ENCODE measurements around the gene STK24.

STK24 gene

DNA sequence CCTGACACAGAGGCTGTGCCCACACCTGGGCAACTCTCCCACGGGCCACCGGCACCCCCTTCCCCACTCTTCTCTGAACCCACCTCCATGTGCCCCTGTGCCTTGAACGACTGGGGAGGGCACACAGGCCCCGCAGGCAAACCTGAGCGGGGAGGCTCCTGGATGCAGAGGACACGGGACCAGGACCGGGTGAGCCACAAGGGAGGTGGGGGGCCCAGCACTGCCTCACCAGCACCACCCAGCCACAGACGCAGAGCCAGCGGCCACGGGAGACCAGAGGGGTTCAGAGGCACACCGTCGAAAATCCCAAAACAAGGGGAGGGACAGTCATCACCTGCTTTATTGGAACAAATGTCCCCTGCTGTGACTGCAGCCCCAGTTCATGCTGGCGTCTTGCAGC lies 49.4 kb downstream of the STK24 start:
- H3K4me2 ChIP-seq (ENCODE audit: low read depth, low read length), result no peak overlapping the region
- DNase-seq, result no peak
- H3K9ac ChIP-seq (ENCODE audit: low read length), result no peak overlapping the region
- no peak overlapping the region for H3K4me3 ChIP-seq (ENCODE audit: low read length)
- no peaks in the 10 kb centered on the region for H3K4me1 ChIP-seq (ENCODE audit: low read length)
- H3K79me2 ChIP-seq (ENCODE audit: low read length), result peaks cover 100% of the 10 kb centered on the region
- H2AFZ ChIP-seq (ENCODE audit: low read length), result no peak overlapping the region
- no peaks in the 10 kb centered on the region for H3K27me3 ChIP-seq (replicated peaks; ENCODE audit: insufficient read depth, low read length)
- no peaks in the 10 kb centered on the region for H3K9me2 ChIP-seq (replicated peaks; ENCODE audit: insufficient read depth, low read length)
- H4K20me1 ChIP-seq (ENCODE audit: insufficient read depth, low read length), result peaks cover 85% of the 10 kb centered on the region
- no peaks in the 10 kb centered on the region for H3F3A ChIP-seq (ENCODE audit: insufficient read depth, low read length)
- H3K36me3 ChIP-seq (replicated peaks; ENCODE audit: insufficient read depth, low read length), result no peaks in the 10 kb centered on the region
- TF ChIP-seq, protein P1, sequence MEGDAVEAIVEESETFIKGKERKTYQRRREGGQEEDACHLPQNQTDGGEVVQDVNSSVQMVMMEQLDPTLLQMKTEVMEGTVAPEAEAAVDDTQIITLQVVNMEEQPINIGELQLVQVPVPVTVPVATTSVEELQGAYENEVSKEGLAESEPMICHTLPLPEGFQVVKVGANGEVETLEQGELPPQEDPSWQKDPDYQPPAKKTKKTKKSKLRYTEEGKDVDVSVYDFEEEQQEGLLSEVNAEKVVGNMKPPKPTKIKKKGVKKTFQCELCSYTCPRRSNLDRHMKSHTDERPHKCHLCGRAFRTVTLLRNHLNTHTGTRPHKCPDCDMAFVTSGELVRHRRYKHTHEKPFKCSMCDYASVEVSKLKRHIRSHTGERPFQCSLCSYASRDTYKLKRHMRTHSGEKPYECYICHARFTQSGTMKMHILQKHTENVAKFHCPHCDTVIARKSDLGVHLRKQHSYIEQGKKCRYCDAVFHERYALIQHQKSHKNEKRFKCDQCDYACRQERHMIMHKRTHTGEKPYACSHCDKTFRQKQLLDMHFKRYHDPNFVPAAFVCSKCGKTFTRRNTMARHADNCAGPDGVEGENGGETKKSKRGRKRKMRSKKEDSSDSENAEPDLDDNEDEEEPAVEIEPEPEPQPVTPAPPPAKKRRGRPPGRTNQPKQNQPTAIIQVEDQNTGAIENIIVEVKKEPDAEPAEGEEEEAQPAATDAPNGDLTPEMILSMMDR (IDR thresholded peaks at IDR 0.05; ENCODE audit: low read length), result no peak
- TF ChIP-seq EZH2 (optimal IDR thresholded peaks at IDR 0.05; ENCODE audit: low read depth, low read length) (no peak), EZH2phosphoT487 (IDR thresholded peaks at IDR 0.05; ENCODE audit: low read length) (no peak)
- no peaks in the 10 kb centered on the region for H3K9me3 ChIP-seq (replicated peaks; ENCODE audit: insufficient read depth, low read length)
- no peak overlapping the region for H3K27ac ChIP-seq (ENCODE audit: low read length)

DNA sequence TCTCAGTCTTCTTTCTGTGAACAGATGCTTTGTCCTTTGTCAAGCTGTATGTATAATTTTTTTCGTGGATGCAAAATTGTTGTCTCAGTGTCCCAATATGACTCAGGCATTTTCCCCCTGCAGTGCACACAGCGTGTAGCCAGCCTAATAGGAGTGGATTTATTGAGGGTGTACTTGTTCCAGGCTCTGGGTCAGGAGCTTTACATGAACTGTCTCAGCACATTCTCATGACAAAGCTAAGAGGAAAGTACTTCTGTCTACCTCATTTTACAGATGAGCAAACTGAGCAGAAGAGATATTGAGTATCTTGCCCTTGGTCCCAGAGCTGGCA lies 50.8 kb downstream of the STK24 start:
- no peak for DNase-seq
- Histone ChIP-seq H4K20me1 (ENCODE audit: insufficient read depth, low read length) (peaks cover 86% of the 10 kb centered on the region), H2AFZ (ENCODE audit: low read length) (no peak overlapping the region), H3F3A (ENCODE audit: insufficient read depth, low read length) (no peaks in the 10 kb centered on the region), H3K9me2 (replicated peaks; ENCODE audit: insufficient read depth, low read length) (no peaks in the 10 kb centered on the region), H3K79me2 (ENCODE audit: low read length) (peaks cover 100% of the 10 kb centered on the region), H3K9ac (ENCODE audit: low read length) (no peak overlapping the region), H3K27me3 (replicated peaks; ENCODE audit: insufficient read depth, low read length) (no peaks in the 10 kb centered on the region), H3K27ac (ENCODE audit: low read length) (no peak overlapping the region), H3K4me2 (ENCODE audit: low read depth, low read length) (no peak overlapping the region), H3K4me3 (ENCODE audit: low read length) (no peak overlapping the region), H3K9me3 (replicated peaks; ENCODE audit: insufficient read depth, low read length) (no peaks in the 10 kb centered on the region), H3K36me3 (replicated peaks; ENCODE audit: insufficient read depth, low read length) (no peaks in the 10 kb centered on the region), H3K4me1 (ENCODE audit: low read length) (no peaks in the 10 kb centered on the region)
- TF ChIP-seq EZH2 (optimal IDR thresholded peaks at IDR 0.05; ENCODE audit: low read depth, low read length) (no peak), EZH2phosphoT487 (IDR thresholded peaks at IDR 0.05; ENCODE audit: low read length) (no peak)
- TF ChIP-seq, protein P1 (IDR thresholded peaks at IDR 0.05; ENCODE audit: low read length), result no peak

DNA sequence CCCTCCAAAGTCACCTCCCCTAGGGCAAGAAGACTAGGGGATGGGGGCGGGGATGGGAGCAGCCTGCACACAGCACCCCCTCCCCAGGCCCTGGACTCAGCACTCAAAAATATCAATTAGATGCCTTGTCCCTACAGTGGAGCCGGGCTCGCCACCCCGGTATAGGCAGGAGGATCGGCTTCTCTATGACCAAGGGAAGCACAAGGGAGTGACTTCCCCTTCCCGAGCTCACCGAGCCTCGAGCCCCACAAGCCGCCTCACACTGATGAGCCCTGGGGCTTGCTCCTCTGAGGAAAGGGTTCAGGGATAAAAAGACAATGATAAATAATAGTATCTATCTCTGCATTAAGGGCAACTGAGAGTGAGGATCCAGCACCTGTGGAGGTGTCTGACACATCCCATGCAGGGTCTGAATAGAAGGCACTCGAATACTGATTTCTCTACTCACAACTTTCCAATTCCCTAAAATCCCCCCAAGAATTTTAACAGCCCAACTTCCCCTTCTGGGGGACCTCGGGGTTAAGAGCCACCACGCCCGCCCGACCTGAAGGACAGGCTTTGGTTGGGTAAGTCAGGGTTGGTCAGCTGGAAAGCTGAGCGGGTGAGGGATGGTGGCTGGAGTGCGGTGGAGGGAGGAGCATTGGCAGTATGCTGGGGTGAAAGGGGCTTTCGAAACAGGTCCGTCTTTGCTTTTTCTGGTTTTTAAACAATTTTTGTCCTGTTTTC lies 51.3 kb downstream of the STK24 start:
- no peak for DNase-seq
- Histone ChIP-seq H3K4me3 (ENCODE audit: low read length) (no peak overlapping the region), H4K20me1 (ENCODE audit: insufficient read depth, low read length) (peaks cover 89% of the 10 kb centered on the region), H2AFZ (ENCODE audit: low read length) (no peak overlapping the region), H3K79me2 (ENCODE audit: low read length) (peaks cover 100% of the 10 kb centered on the region), H3K9ac (ENCODE audit: low read length) (no peak overlapping the region), H3K9me3 (replicated peaks; ENCODE audit: insufficient read depth, low read length) (no peaks in the 10 kb centered on the region), H3K9me2 (replicated peaks; ENCODE audit: insufficient read depth, low read length) (no peaks in the 10 kb centered on the region), H3F3A (ENCODE audit: insufficient read depth, low read length) (no peaks in the 10 kb centered on the region), H3K36me3 (replicated peaks; ENCODE audit: insufficient read depth, low read length) (no peaks in the 10 kb centered on the region), H3K4me1 (ENCODE audit: low read length) (no peaks in the 10 kb centered on the region), H3K27me3 (replicated peaks; ENCODE audit: insufficient read depth, low read length) (no peaks in the 10 kb centered on the region), H3K27ac (ENCODE audit: low read length) (no peak overlapping the region), H3K4me2 (ENCODE audit: low read depth, low read length) (no peak overlapping the region)
- TF ChIP-seq EZH2phosphoT487 (IDR thresholded peaks at IDR 0.05; ENCODE audit: low read length), result no peak
- TF ChIP-seq EZH2 (optimal IDR thresholded peaks at IDR 0.05; ENCODE audit: low read depth, low read length), result no peak
- TF ChIP-seq, protein P1 (IDR thresholded peaks at IDR 0.05; ENCODE audit: low read length), result no peak

Data from MM.1S (cell line).